AG04449 (cell line): Measurements from ENCODE around the gene APBA1.

Experiments
- CTCF ChIA-PET: fragments of 350-600 bp; formaldehyde crosslinking; extraction: SDS; loops from one replicate; lab custom pipeline; 2021; ENCODE audit warnings: antibody characterized with exemption; lab: Yijun Ruan, JAX
- POLR2A ChIA-PET: fragments of 400-600, 350-600 bp; formaldehyde crosslinking; extraction: SDS; loops from one replicate; lab custom pipeline; 2020; ENCODE audit warnings: antibody characterized with exemption, inconsistent platforms; lab: Yijun Ruan, JAX
- DNase-seq: peaks from one replicate; pipeline ENCODE4 v3.0.0-alpha.2; 2010; ENCODE audit warnings: low read depth, low spot score
- H3K4me3 ChIP-seq: 2 replicates; pipeline ENCODE4 v1.5.1; 2011; ENCODE audit warnings: low read depth, mild to moderate bottlenecking, control low read depth, low read length
- CTCF ChIP-seq: IDR thresholded peaks from one replicate; pipeline ENCODE4 v1.5.1; 2011; ENCODE audit warnings: mild to moderate bottlenecking, moderate library complexity, low read length, control low read depth, inconsistent platforms; ENCODE audit not compliant: insufficient read depth; ENCODE audit errors: missing control alignments

APBA1 gene

DNA sequence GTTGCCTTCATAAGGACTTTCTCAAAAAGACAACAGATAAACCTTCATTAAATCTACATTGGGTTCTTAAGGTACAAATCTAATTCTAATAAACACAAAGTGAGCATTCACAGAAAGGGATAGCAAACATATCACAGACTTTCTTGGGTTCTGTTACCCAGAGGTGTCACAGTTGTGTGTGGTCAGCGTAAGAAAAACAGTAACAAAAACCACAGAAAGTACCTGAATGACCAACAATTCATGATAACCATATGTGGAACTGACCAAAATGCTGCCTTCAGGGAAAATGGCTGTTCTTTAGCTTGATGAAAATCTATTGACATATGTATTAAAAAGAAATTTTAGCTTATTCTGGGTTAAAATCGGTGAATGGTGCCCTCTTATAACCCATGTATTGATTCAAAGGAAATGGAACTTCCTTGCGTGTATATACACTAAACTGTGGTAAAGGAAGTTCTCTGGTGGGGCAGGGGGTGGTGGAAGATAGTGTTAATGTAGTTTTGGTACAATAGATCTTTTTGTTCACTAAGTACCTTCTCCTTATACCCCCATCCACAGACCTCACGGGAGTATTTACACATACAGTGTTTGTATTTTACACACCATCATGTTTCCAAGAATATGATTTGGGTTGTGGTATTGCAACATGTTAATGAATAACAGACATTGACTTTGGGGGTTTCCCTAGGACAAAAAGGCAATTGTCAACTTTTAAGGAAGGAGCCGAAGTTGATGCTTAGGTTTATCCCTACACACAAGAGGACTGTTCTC, 152.5 kb downstream of the APBA1 start:
- no peak for TF ChIP-seq CTCF
- DNase-seq, result no peak
- no peak overlapping the region for H3K4me3 ChIP-seq
- CTCF ChIA-PET, result interaction anchor here (1.0 kb wide), 1 partner anchor 33 kb away, joined by 3 read pairs; no protein-coding TSS in a partner anchor
- POLR2A ChIA-PET, result no interaction called here

- ChIA-PET CTCF (no interaction called here), POLR2A (no interaction called here)
- no peak for DNase-seq
- H3K4me3 ChIP-seq, result no peak overlapping the region
- TF ChIP-seq CTCF, result no peak
Measured at GRCh38 chr9:69516353-69517322, 155.5 kb downstream of the APBA1 start.

GRCh38 chr9:69515810-69516209, 156.4 kb downstream of the APBA1 start:
- POLR2A ChIA-PET, result no interaction called here
- TF ChIP-seq CTCF, result no peak
- CTCF ChIA-PET, result no interaction called here

GRCh38 chr9:69513141-69513820, 158.9 kb downstream of the APBA1 start:
- H3K4me3 ChIP-seq, result no peak overlapping the region
- CTCF ChIA-PET, result interaction anchor here (1.1 to 1.6 kb wide), 3 partner anchors 14 to 92 kb away, joined by 3 to 4 read pairs (median 3); no protein-coding TSS in a partner anchor
- POLR2A ChIA-PET, result no interaction called here
- no peak for DNase-seq
- TF ChIP-seq CTCF, result no peak

More at GRCh38 chr9:69515810-69516209, 156.4 kb downstream of the APBA1 start:
- no peak overlapping the region for H3K4me3 ChIP-seq
- no peak for DNase-seq

DNA sequence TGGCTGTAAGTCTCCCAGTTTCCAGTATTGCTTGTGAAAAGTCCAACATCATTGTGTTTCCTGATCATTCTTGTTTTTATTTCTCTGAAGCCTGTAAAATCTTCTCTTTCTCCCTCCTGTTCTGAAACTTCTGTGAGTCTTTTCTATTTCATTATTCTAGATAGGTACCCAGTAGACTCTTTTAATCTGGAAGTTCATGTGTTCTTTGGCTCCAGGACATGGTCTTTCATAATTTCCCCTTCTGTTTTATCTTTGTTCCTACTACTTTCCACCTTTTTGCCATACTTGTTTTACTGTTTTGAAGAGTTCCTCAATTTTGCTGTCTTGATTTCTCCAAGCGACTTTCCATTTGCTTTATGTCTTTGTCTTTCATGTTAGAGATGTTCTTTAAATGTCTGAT, 168.1 kb downstream of the APBA1 start:
- DNase-seq, result no peak
- POLR2A ChIA-PET, result no interaction called here
- CTCF ChIA-PET, result no interaction called here
- TF ChIP-seq CTCF, result no peak
- no peak overlapping the region for H3K4me3 ChIP-seq
